ACC112 (cell line): ENCODE measurements around the gene CSH2.
"Not testable (repeated sequence)": the region's sequence is repeated elsewhere in the genome, so short reads cannot be mapped to it uniquely, and the experiment has no call there.

Experiments used
- H2AFZ ChIP-seq: fragments of 200-600 bp; sonication (generic); one replicate; pipeline ENCODE4 v1.6.0; 2017; ENCODE audit warnings: antibody characterized with exemption, low read length; ENCODE audit not compliant: unreplicated experiment
- H3K27ac ChIP-seq: fragments of 200-600 bp; sonication (generic); 2 replicates; pipeline ENCODE4 v1.5.1; 2014; ENCODE audit warnings: low read depth, mild to moderate bottlenecking, antibody characterized with exemption, low read length, moderate library complexity
- H3K27me3 ChIP-seq: fragments of 200-600 bp; sonication (generic); 2 replicates; pipeline ENCODE4 v1.6.1; 2014; ENCODE audit warnings: mild to moderate bottlenecking, antibody characterized with exemption, low read length, moderate library complexity, mixed read lengths; ENCODE audit not compliant: insufficient read depth
- H3K36me3 ChIP-seq: fragments of 200-600 bp; sonication (generic); 2 replicates; pipeline ENCODE4 v1.6.1; 2016; ENCODE audit warnings: mild to moderate bottlenecking, antibody characterized with exemption, low read length, moderate library complexity, mixed read lengths; ENCODE audit not compliant: insufficient read depth
- H3K4me1 ChIP-seq: fragments of 200-600 bp; sonication (generic); one replicate; pipeline ENCODE4 v1.6.1; 2016; ENCODE audit warnings: low read length, mixed read lengths; ENCODE audit not compliant: insufficient read depth, unreplicated experiment, control insufficient read depth
- H3K4me3 ChIP-seq: fragments of 200-600 bp; sonication (generic); 2 replicates; pipeline ENCODE4 v1.5.1; 2014; ENCODE audit warnings: mild to moderate bottlenecking, low read depth, low read length
- H3K79me2 ChIP-seq: fragments of 200-600 bp; sonication (generic); one replicate; pipeline ENCODE4 v1.6.0; 2016; ENCODE audit warnings: low read length; ENCODE audit not compliant: control insufficient read depth, unreplicated experiment, insufficient read depth

Gene CSH2

GRCh38 chr17:63914471-63914870 lies 41.0 kb upstream of the CSH2 start:
- H3K27ac ChIP-seq, result no peak overlapping the region
- H3K79me2 ChIP-seq, result no peaks in the 10 kb centered on the region
- H3K27me3 ChIP-seq, result peaks cover 14% of the 10 kb centered on the region
- H3K36me3 ChIP-seq, result no peaks in the 10 kb centered on the region
- H2AFZ ChIP-seq, result no peak overlapping the region
- no peaks in the 10 kb centered on the region for H3K4me1 ChIP-seq
- no peak overlapping the region for H3K4me3 ChIP-seq

DNA sequence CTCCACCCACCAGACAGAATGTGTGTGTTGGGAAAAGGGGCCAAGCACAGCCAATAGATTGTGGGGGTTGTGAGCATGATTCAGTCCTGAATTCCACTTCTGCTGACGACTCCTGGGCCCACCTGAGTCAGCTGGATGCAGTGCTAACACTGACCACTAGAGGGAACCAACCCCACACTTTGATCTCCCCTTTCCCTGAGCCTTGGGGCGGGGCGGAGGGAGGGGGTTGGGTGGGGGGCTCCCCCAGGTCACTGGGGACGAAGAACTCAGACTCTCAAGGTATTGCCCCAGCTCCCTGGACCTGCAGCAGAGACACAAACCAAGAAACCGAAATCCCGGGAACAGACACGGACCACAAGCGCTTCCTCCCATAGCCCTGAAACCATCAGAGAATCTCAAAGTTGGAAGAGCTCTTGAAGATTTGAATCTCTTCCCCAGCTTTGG lies 38.2 kb upstream of the CSH2 start:
- H3K4me3 ChIP-seq, result no peak overlapping the region
- no peak overlapping the region for H2AFZ ChIP-seq
- H3K27me3 ChIP-seq, result peaks cover 18% of the 10 kb centered on the region
- no peaks in the 10 kb centered on the region for H3K79me2 ChIP-seq
- no peak overlapping the region for H3K27ac ChIP-seq
- H3K36me3 ChIP-seq, result no peaks in the 10 kb centered on the region
- no peaks in the 10 kb centered on the region for H3K4me1 ChIP-seq

GRCh38 chr17:63911041-63911635 lies 37.7 kb upstream of the CSH2 start, which contains the start of gene CSHL1:
Gene CSHL1 (minus strand): TSS chr17:63911258. CDS start chr17:63911196, 62 bp downstream.
- Histone ChIP-seq H2AFZ (no peak within 1 kb of the TSS), H3K36me3 (no peaks in the 10 kb centered on the region), H3K27me3 (peaks cover 14% of the 10 kb centered on the region), H3K4me3 (no peak within 1 kb of the TSS), H3K79me2 (no peaks in the 10 kb centered on the region), H3K27ac (no peak within 1 kb of the TSS), H3K4me1 (no peaks in the 10 kb centered on the region)

DNA sequence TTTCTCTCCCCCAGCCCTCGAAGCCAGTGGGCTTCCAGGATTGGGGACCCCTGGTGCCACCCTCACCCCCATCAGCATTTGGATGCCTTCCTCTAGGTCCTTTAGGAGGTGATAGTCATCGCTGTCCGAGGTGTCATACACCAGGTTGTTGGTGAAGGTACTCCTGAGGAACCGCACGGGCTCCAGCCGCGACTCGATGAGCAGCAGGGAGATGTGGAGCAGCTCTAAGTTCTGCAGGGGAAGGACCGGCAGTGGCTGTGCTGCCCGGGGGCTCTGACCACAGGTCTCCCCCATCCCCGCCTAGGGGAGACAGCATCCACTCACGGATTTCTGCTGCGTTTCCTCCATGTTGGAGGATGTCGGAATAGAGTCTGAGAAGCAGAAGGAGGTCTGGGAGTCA lies 36.6 kb upstream of the CSH2 start:
- H3K36me3 ChIP-seq, result no peaks in the 10 kb centered on the region
- no peak overlapping the region for H2AFZ ChIP-seq
- H3K4me1 ChIP-seq, result no peaks in the 10 kb centered on the region
- peaks cover 13% of the 10 kb centered on the region; the same call in 1 of the 2 replicates for H3K27me3 ChIP-seq
- H3K27ac ChIP-seq, result no peak overlapping the region
- H3K79me2 ChIP-seq, result no peaks in the 10 kb centered on the region
- H3K4me3 ChIP-seq, result no peak overlapping the region

GRCh38 chr17:63909586-63909985 lies 36.1 kb upstream of the CSH2 start:
- H3K79me2 ChIP-seq, H3K36me3 ChIP-seq, H3K27ac ChIP-seq, H3K4me1 ChIP-seq, H3K4me3 ChIP-seq, H2AFZ ChIP-seq: not testable (repeated sequence)
- peaks cover 13% of the 10 kb centered on the region; the same call in 1 of the 2 replicates for H3K27me3 ChIP-seq

GRCh38 chr17:63907161-63907778 lies 33.8 kb upstream of the CSH2 start:
- not testable (repeated sequence) for H3K4me3 ChIP-seq, H3K36me3 ChIP-seq
- H3K27me3 ChIP-seq, result peaks cover 13% of the 10 kb centered on the region; the same call in 1 of the 2 replicates

GRCh38 chr17:63904796-63905195 lies 31.3 kb upstream of the CSH2 start:
- not testable (repeated sequence) for H3K79me2 ChIP-seq, H2AFZ ChIP-seq, H3K36me3 ChIP-seq, H3K27me3 ChIP-seq, H3K4me1 ChIP-seq, H3K27ac ChIP-seq, H3K4me3 ChIP-seq

More at GRCh38 chr17:63907161-63907778, 33.8 kb upstream of the CSH2 start:
- H3K79me2 ChIP-seq, H3K27ac ChIP-seq, H2AFZ ChIP-seq, H3K4me1 ChIP-seq: not testable (repeated sequence)

- H3K4me3 ChIP-seq, H3K4me1 ChIP-seq, H3K27ac ChIP-seq, H2AFZ ChIP-seq, H3K36me3 ChIP-seq, H3K27me3 ChIP-seq, H3K79me2 ChIP-seq: not testable (repeated sequence)
Observed at GRCh38 chr17:63903787-63904201, 30.3 kb upstream of the CSH2 start.

DNA sequence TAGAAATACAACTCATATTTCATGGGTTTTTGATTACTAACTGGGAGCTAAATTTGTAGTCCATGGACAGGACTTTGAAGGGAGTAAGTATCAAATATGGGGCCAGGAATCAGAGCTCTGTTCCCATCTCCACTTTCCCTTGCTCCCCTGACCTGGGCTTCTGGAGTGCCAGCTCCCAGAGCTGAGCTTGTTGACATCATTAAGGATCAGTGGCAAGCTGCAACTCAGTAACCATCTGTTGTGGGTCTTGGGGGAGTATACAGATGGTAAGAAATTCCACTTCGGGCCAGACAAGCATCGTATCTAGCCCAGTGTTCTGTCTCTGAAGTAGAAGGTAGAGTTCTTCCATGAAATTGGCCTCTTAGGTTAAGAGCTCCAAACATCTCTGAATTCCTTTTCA lies 28.5 kb upstream of the CSH2 start:
- H3K36me3 ChIP-seq, H2AFZ ChIP-seq, H3K4me3 ChIP-seq, H3K79me2 ChIP-seq, H3K27me3 ChIP-seq, H3K27ac ChIP-seq, H3K4me1 ChIP-seq: not testable (repeated sequence)

GRCh38 chr17:63898899-63899798 lies 25.7 kb upstream of the CSH2 start:
- H2AFZ ChIP-seq, H3K4me3 ChIP-seq, H3K27me3 ChIP-seq, H3K27ac ChIP-seq, H3K36me3 ChIP-seq, H3K79me2 ChIP-seq, H3K4me1 ChIP-seq: not testable (repeated sequence)
